K562 (cell line): ENCODE results near the gene CD163. TPM values are rescaled to one million over a fixed set of nuclear protein-coding genes. Genes with fewer than 3 reads are reported as not detected.
A peak's percentile ranks its signal among the peaks of the same experiment; 100 is the strongest.

Source experiments
- ARID1B ChIP-seq: fragments of 450-650 bp; IDR thresholded peaks from 2 replicates; pipeline ENCODE4 v1.6.1; 2016; ENCODE audit warnings: antibody characterized with exemption, mild to moderate bottlenecking, inconsistent platforms
- CBFA2T2 ChIP-seq: fragments of 450-650 bp; conservative IDR thresholded peaks from 2 replicates; pipeline ENCODE4 v1.6.1; 2017; ENCODE audit warnings: mild to moderate bottlenecking
- CREB1 ChIP-seq, 2 experiments: sonication (generic) in 1 of 2; formaldehyde crosslinking in 1 of 2; IDR thresholded peaks; 2 replicates each; pipeline versions ENCODE4 v1.6.1 to v1.8.0; 2012 to 2022; ENCODE audit warnings: inconsistent platforms in 1 of 2, mild to moderate bottlenecking in 1 of 2, missing genetic modification reagents in 1 of 2, moderate library complexity in 1 of 2
- DPF2 ChIP-seq: fragments of 450-650 bp; IDR thresholded peaks from 2 replicates; pipeline ENCODE4 v1.6.1; 2016
- EP300 ChIP-seq: IDR thresholded peaks from 2 replicates; pipeline ENCODE4 v1.6.1; 2012; ENCODE audit warnings: low read length, improper control_type of control experiment
- KHSRP ChIP-seq: fragments of 450-650 bp; IDR thresholded peaks from 2 replicates; pipeline ENCODE4 v1.6.1; 2017
- NCOA6 ChIP-seq: fragments of 450-650 bp; IDR thresholded peaks from 2 replicates; pipeline ENCODE4 v1.6.1; 2017; ENCODE audit warnings: mild to moderate bottlenecking
- POLR2G ChIP-seq: fragments of 200-400 bp; formaldehyde crosslinking; IDR thresholded peaks from 2 replicates; pipeline ENCODE4 v1.6.1; 2017; ENCODE audit warnings: low read depth, mild to moderate bottlenecking, antibody characterized with exemption, low read length, moderate library complexity
- SIX5 ChIP-seq, 2 experiments: IDR thresholded peaks; 2 replicates each; pipeline ENCODE4 v1.6.1; 2011; ENCODE audit warnings: low read length in 2 of 2, borderline replicate concordance in 1 of 2, low read depth in 1 of 2, mild to moderate bottlenecking in 1 of 2, moderate library complexity in 1 of 2; ENCODE audit not compliant: insufficient read depth in 1 of 2
- SMARCE1 ChIP-seq: fragments of 450-650 bp; IDR thresholded peaks from 2 replicates; pipeline ENCODE4 v1.7.1; 2016; ENCODE audit warnings: mild to moderate bottlenecking
- SNRNP70 ChIP-seq: fragments of 200-400 bp; formaldehyde crosslinking; optimal IDR thresholded peaks from 2 replicates; pipeline ENCODE3; 2017; ENCODE audit warnings: low read depth, low read length
- ZEB2 ChIP-seq: fragments of 450-650 bp; IDR thresholded peaks from 2 replicates; pipeline ENCODE4 v1.6.1; 2016
- ZNF408 ChIP-seq: fragments of 250-450 bp; sonication (Bioruptor Pico); IDR thresholded peaks from 2 replicates; pipeline ENCODE4 v1.4.0; 2020; ENCODE audit warnings: low read depth, mild to moderate bottlenecking, moderate library complexity
- ZNF668 ChIP-seq: fragments of 250-450 bp; sonication (Bioruptor Pico); IDR thresholded peaks from 2 replicates; pipeline ENCODE4 v1.8.0; 2022; ENCODE audit warnings: mild to moderate bottlenecking, inconsistent platforms
- ZNF830 ChIP-seq: fragments of 250-450 bp; sonication (Bioruptor Pico); IDR thresholded peaks from 2 replicates; pipeline ENCODE4 v1.5.0; 2021; ENCODE audit warnings: mild to moderate bottlenecking
- polyA plus RNA-seq, 8 experiments: library from polyadenylated mRNA; depleted of rRNA in 4 of 8; stranded (reverse) in 5 of 8; unstranded in 3 of 8; fragments of >200 nt; fragmentation: Nextera tagmentation in 2 of 8; fragmentation: Illumina TruSeq in 1 of 8; extraction: Ambion mirVana in 2 of 8; extraction: Trizol in 1 of 8; gene quantifications; 2 replicates each; pipeline versions ENCODE4 v1.2.1 to v1.2.3, GENCODE V29; 2011 to 2014; ENCODE audit warnings: inconsistent platforms in 1 of 8, missing spikeins in 1 of 8
- total RNA-seq, 7 experiments: library from RNA; depleted of rRNA in 6 of 7; stranded (reverse); fragments of >200 nt in 6 of 7; fragmentation: Illumina TruSeq in 2 of 7; extraction: Trizol in 2 of 7; gene quantifications; 2 replicates each; pipeline versions ENCODE4 v1.2.1 to v1.2.3, GENCODE V29; 2011 to 2021; ENCODE audit warnings: low replicate concordance in 1 of 7
- TF ChIP-seq, protein P1 (sequence below): sonication (generic); formaldehyde crosslinking; IDR thresholded peaks from 2 replicates; pipeline ENCODE4 v1.8.0; 2022; ENCODE audit warnings: mild to moderate bottlenecking, missing genetic modification reagents
- TF ChIP-seq, protein P2 (sequence below): fragments of 250-450 bp; sonication (Bioruptor Pico); IDR thresholded peaks from 2 replicates; pipeline ENCODE4 v1.5.0; 2021; ENCODE audit warnings: mild to moderate bottlenecking, borderline replicate concordance
- TF ChIP-seq, protein P3 (sequence below), 2 experiments: fragments of 450-650 bp; conservative IDR thresholded peaks; 2 replicates each; pipeline ENCODE4 v1.6.1; 2017; ENCODE audit warnings: mild to moderate bottlenecking in 2 of 2, moderate library complexity in 2 of 2

CD163 gene
- total and polyA plus RNA-seq, 9 of the 15 experiments (the other 6 are each of a cell fraction or from before 2014, with no cell fraction given): 0.62 TPM; not detected in 8

DNA sequence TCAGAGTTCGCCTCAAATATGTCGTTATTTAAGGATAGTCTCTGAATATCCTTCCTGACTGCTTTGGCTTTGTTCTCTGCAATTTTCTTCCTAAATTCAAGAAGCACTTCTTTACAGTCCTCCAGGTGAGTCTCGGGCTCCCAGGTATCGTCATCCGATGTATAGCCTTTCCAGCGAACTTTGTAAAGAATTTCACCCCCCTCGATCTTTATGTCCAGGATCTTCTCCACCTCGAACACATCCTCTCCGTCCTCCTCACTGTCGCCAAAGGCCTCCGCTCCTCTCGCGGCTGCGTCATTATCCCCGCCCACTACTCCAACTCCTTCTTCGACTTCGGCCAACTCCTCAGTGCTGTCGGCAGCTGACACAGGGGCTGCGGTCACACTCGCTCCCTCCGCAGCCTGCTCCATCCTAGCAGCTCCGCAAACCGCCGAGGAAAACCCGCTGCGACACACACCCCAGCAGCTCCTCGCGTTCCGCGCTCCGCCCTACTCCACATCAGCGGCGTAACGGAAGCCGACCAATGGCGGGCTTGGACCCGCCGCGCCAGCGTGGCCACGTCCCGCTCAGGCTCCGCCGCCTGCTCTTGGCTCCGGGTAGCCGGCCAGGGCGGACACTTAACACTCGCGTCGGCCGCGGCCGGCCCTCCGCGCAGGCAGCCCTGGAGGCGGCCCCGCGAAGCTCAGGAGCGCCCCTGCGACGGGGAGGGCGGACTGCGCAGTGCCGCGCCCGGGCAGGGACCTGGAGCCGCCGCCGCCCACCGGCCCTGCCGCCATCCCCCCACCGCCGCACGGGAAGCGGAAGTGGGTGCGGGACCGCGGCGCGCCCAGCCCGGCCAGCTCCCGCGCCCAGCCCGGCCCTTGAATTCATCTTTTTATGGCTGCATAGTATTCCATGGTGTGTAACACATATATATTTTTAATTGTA lies 63.7 kb downstream of the CD163 start (continued):
- TF ChIP-seq, protein P1, sequence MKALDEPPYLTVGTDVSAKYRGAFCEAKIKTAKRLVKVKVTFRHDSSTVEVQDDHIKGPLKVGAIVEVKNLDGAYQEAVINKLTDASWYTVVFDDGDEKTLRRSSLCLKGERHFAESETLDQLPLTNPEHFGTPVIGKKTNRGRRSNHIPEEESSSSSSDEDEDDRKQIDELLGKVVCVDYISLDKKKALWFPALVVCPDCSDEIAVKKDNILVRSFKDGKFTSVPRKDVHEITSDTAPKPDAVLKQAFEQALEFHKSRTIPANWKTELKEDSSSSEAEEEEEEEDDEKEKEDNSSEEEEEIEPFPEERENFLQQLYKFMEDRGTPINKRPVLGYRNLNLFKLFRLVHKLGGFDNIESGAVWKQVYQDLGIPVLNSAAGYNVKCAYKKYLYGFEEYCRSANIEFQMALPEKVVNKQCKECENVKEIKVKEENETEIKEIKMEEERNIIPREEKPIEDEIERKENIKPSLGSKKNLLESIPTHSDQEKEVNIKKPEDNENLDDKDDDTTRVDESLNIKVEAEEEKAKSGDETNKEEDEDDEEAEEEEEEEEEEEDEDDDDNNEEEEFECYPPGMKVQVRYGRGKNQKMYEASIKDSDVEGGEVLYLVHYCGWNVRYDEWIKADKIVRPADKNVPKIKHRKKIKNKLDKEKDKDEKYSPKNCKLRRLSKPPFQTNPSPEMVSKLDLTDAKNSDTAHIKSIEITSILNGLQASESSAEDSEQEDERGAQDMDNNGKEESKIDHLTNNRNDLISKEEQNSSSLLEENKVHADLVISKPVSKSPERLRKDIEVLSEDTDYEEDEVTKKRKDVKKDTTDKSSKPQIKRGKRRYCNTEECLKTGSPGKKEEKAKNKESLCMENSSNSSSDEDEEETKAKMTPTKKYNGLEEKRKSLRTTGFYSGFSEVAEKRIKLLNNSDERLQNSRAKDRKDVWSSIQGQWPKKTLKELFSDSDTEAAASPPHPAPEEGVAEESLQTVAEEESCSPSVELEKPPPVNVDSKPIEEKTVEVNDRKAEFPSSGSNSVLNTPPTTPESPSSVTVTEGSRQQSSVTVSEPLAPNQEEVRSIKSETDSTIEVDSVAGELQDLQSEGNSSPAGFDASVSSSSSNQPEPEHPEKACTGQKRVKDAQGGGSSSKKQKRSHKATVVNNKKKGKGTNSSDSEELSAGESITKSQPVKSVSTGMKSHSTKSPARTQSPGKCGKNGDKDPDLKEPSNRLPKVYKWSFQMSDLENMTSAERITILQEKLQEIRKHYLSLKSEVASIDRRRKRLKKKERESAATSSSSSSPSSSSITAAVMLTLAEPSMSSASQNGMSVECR (CRISPR knock-in tag): peak; percentile 55; the same call in 1 of the 2 replicates
- no peak for TF ChIP-seq NCOA6
- TF ChIP-seq, protein P2, sequence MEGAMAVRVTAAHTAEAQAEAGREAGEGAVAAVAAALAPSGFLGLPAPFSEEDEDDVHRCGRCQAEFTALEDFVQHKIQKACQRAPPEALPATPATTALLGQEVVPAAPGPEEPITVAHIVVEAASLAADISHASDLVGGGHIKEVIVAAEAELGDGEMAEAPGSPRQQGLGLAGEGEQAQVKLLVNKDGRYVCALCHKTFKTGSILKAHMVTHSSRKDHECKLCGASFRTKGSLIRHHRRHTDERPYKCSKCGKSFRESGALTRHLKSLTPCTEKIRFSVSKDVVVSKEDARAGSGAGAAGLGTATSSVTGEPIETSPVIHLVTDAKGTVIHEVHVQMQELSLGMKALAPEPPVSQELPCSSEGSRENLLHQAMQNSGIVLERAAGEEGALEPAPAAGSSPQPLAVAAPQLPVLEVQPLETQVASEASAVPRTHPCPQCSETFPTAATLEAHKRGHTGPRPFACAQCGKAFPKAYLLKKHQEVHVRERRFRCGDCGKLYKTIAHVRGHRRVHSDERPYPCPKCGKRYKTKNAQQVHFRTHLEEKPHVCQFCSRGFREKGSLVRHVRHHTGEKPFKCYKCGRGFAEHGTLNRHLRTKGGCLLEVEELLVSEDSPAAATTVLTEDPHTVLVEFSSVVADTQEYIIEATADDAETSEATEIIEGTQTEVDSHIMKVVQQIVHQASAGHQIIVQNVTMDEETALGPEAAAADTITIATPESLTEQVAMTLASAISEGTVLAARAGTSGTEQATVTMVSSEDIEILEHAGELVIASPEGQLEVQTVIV (CRISPR knock-in tag): no peak
- no peak for TF ChIP-seq CREB1 (IDR thresholded peaks at IDR 0.05)
- no peak for TF ChIP-seq CREB1 (CRISPR knock-in tag; IDR thresholded peaks at IDR 0.05)
- TF ChIP-seq POLR2G: peak; percentile 90
- no peak for TF ChIP-seq CBFA2T2
- TF ChIP-seq ZNF830 (CRISPR knock-in tag): no peak
- no peak for TF ChIP-seq ZNF408 (CRISPR knock-in tag)
- no peak for TF ChIP-seq SIX5 (IDR thresholded peaks at IDR 0.05; ENCODE audit: borderline replicate concordance in 1 of 2, insufficient read depth in 1 of 2, low read depth in 1 of 2, low read length in 2 of 2)
- no peak for TF ChIP-seq SNRNP70
- no peak for TF ChIP-seq DPF2
- no peak for TF ChIP-seq ARID1B
- no peak for TF ChIP-seq KHSRP
- TF ChIP-seq SMARCE1: no peak
- TF ChIP-seq, protein P3, sequence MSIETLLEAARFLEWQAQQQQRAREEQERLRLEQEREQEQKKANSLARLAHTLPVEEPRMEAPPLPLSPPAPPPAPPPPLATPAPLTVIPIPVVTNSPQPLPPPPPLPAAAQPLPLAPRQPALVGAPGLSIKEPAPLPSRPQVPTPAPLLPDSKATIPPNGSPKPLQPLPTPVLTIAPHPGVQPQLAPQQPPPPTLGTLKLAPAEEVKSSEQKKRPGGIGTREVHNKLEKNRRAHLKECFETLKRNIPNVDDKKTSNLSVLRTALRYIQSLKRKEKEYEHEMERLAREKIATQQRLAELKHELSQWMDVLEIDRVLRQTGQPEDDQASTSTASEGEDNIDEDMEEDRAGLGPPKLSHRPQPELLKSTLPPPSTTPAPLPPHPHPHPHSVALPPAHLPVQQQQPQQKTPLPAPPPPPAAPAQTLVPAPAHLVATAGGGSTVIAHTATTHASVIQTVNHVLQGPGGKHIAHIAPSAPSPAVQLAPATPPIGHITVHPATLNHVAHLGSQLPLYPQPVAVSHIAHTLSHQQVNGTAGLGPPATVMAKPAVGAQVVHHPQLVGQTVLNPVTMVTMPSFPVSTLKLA (conservative IDR thresholded peaks at IDR 0.05): peak in 1 of 2 experiments; percentile 60; a peak in 2 of 4 replicates
- TF ChIP-seq EP300: no peak
- no peak for TF ChIP-seq ZNF668 (CRISPR knock-in tag)
- no peak for TF ChIP-seq ZEB2
